Measurements from ENCODE around the gene LY86. TPM values are rescaled to one million over a fixed set of nuclear protein-coding genes. Genes with fewer than 3 reads are reported as not detected.

LY86 gene
- total and polyA plus RNA-seq, 10 of the 15 experiments (the other 5 are each of a cell fraction or from before 2014, with no cell fraction given), result 68.2 to 457 (median 128) TPM

DNA sequence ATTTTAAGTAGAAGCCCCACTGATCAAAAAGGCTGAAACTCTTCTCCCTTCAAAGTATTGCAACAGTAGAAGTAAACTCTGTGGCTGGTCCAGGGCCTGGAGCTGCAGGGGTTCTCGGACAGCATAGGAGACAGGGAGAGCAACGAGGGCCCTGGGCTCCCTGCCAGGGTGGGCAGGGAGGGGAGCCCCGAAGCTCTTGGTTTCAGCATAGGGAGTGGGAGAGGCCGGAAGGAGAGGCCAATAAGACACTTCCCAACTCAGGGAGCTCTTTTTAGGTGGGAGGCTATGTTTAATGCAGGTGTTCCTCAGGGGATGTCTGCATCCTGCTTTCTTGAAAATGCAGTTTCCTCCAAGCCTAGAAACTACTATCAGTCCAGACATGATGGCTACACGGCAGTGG lies 91.1 kb downstream of the LY86 start:
- no peaks in the 10 kb centered on the region for H3K9me3 ChIP-seq (replicated peaks; ENCODE audit: control insufficient read depth, insufficient read depth, low read length)
- CTCF ChIA-PET, result interaction anchor here (6.9 kb wide), 1 partner anchor 41 kb away, joined by 82 read pairs; no protein-coding TSS in a partner anchor
- H3K4me3 ChIP-seq, result no peak overlapping the region
- H3K4me2 ChIP-seq (ENCODE audit: control insufficient read depth, insufficient read depth), result no peak overlapping the region
- H3K27me3 ChIP-seq (replicated peaks in 1 of 2; ENCODE audit: control insufficient read depth in 2 of 2, insufficient read depth in 2 of 2, low read length in 1 of 2), result no peaks in the 10 kb centered on the region
- TF ChIP-seq, protein P1, sequence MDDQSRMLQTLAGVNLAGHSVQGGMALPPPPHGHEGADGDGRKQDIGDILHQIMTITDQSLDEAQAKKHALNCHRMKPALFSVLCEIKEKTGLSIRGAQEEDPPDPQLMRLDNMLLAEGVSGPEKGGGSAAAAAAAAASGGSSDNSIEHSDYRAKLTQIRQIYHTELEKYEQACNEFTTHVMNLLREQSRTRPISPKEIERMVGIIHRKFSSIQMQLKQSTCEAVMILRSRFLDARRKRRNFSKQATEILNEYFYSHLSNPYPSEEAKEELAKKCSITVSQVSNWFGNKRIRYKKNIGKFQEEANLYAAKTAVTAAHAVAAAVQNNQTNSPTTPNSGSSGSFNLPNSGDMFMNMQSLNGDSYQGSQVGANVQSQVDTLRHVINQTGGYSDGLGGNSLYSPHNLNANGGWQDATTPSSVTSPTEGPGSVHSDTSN (IDR thresholded peaks at IDR 0.05; ENCODE audit: insufficient replicate concordance, low read depth, low read length), result no peak
- TF ChIP-seq NRF1 (conservative IDR thresholded peaks at IDR 0.05; ENCODE audit: low read depth, low read length), result no peak
- no peak for TF ChIP-seq SPI1 (IDR thresholded peaks at IDR 0.05; ENCODE audit: borderline replicate concordance, insufficient read depth, low read depth, low read length)
- TF ChIP-seq BACH1 (IDR thresholded peaks at IDR 0.05; ENCODE audit: borderline replicate concordance), result no peak
- no peak for TF ChIP-seq NR2C2 (IDR thresholded peaks at IDR 0.05; ENCODE audit: borderline replicate concordance, control insufficient read depth, insufficient read length, low read depth)
- in situ Hi-C loops (cut with MboI) (loop anchor here (5.0 kb wide), 1 partner anchor 563 kb away; no protein-coding TSS in a partner anchor), intact Hi-C loops (cut with micrococcal nuclease; ENCODE audit: unreplicated experiment) (loop anchor here (5.0 to 10.0 kb wide), 2 partner anchors 408 to 935 kb away; no protein-coding TSS in a partner anchor)
- WGBS (ENCODE audit: insufficient coverage, insufficient replicate concordance, low lambda C conversion rate, missing lambda C conversion rate), result 64% methylated on average over 4 of the region's 5 CpGs
- no peak overlapping the region for H2AFZ ChIP-seq (ENCODE audit: control insufficient read depth, low read depth, low read length)
- no peak overlapping the region for H3K27ac ChIP-seq (ENCODE audit: control insufficient read depth, insufficient read depth)
- H3K9ac ChIP-seq (ENCODE audit: control insufficient read depth, insufficient read depth, low read length), result no peak overlapping the region
- FAIRE-seq (no peak), ATAC-seq (no peak), DNase-seq (ENCODE audit: low read depth, low spot score) (no peak)
- no TSS peak for BruUV-seq (replicated peaks)
- RAD21 ChIA-PET (ENCODE audit: unreplicated experiment), result interaction anchor here (5.2 kb wide), 1 partner anchor 564 kb away, joined by 33 read pairs; no protein-coding TSS in a partner anchor
- POLR2A ChIA-PET, result no interaction called here
- H3K79me2 ChIP-seq (ENCODE audit: control insufficient read depth, insufficient read depth, low read length), result no peaks in the 10 kb centered on the region
- no peaks in the 10 kb centered on the region for H3K36me3 ChIP-seq (ENCODE audit: control insufficient read depth in 2 of 2, insufficient read depth in 2 of 2, low read length in 1 of 2)
- peaks cover 17% of the 10 kb centered on the region for H3K4me1 ChIP-seq (ENCODE audit: control insufficient read depth, insufficient read depth, low read length)
- SMC1A ChIA-PET (ENCODE audit: uncharacterized antibody, unreplicated experiment), result interaction anchor here (2.1 kb wide), 1 partner anchor 33 kb away, joined by 4 read pairs; no protein-coding TSS in a partner anchor
- H4K20me1 ChIP-seq (ENCODE audit: control insufficient read depth, insufficient read depth), result no peaks in the 10 kb centered on the region

Data from GM12878 (cell line).